ENCODE measurements around the gene TBC1D2B. TPM values are rescaled to one million over a fixed set of nuclear protein-coding genes. Genes with fewer than 3 reads are reported as not detected.

Gene TBC1D2B
- total and polyA plus RNA-seq, 2 of the 4 experiments (the other 2 are of a cell fraction): 17.7 to 28.3 TPM

- Histone ChIP-seq H3K56ac (ENCODE audit: extremely low read depth, insufficient read depth, low read length) (no peak overlapping the region), H2BK5ac (ENCODE audit: low read depth, low read length, poor library complexity, severe bottlenecking) (no peak overlapping the region), H2AK5ac (ENCODE audit: low read depth, low read length) (no peak overlapping the region), H3K27ac (ENCODE audit: insufficient read depth, low read length) (no peak overlapping the region), H2AFZ (replicated peaks; ENCODE audit: low read length, poor library complexity) (no peak overlapping the region), H3K18ac (ENCODE audit: low read depth, low read length) (no peak overlapping the region), H2BK15ac (ENCODE audit: low read depth, low read length) (no peak overlapping the region), H3K27me3 (ENCODE audit: control insufficient read depth, insufficient read depth, low read length) (no peaks in the 10 kb centered on the region), H4K91ac (ENCODE audit: insufficient read depth, low read depth, low read length) (no peak overlapping the region), H3K23ac (ENCODE audit: low read depth, low read length) (no peak overlapping the region), H3K9me1 (ENCODE audit: insufficient read depth, low read length) (peaks cover 9% of the 10 kb centered on the region; the same call in 1 of the 2 replicates), H4K8ac (ENCODE audit: low read depth in 2 of 2, low read length in 2 of 2) (no peak overlapping the region), H3K4me3 (ENCODE audit: insufficient read depth, low read depth, low read length) (no peak overlapping the region), H3K9ac (ENCODE audit: low read depth, low read length) (no peak overlapping the region), H3K36me3 (ENCODE audit: control insufficient read depth, insufficient read depth, low read length) (peaks cover 47% of the 10 kb centered on the region), H4K5ac (ENCODE audit: low read depth, low read length) (no peak overlapping the region), H3K79me1 (ENCODE audit: low read depth in 1 of 2, low read length in 2 of 2) (peaks cover 4 to 41% of the 10 kb centered on the region in 2 experiments; a peak in 3 of 4 replicates), H3K4me1 (ENCODE audit: control insufficient read depth, insufficient read depth, low read length) (peaks cover 7% of the 10 kb centered on the region), H3K4me2 (ENCODE audit: low read depth, low read length) (no peak overlapping the region), H2BK120ac (ENCODE audit: low read depth, low read length) (no peak overlapping the region), H4K20me1 (ENCODE audit: insufficient read depth, low read length) (peaks cover 18% of the 10 kb centered on the region), H3K4ac (ENCODE audit: low read depth, low read length) (no peak overlapping the region), H3K9me3 (ENCODE audit: control insufficient read depth, insufficient read depth, low read length) (no peaks in the 10 kb centered on the region), H2BK20ac (ENCODE audit: low read depth, low read length) (no peak overlapping the region), H2AK9ac (replicated peaks; ENCODE audit: low read depth, low read length, poor library complexity) (no peak overlapping the region), H3K14ac (replicated peaks; ENCODE audit: low read depth, low read length) (no peak overlapping the region)
- in situ Hi-C loops (cut with MboI; ENCODE audit: low sequenced_read_pairs): no loop called here
- CTCF ChIA-PET: no interaction called here
- intact Hi-C loops (cut with micrococcal nuclease): no loop called here
- TF ChIP-seq SMC3 (IDR thresholded peaks at IDR 0.05; ENCODE audit: low read depth, low read length) (no peak), CEBPB (IDR thresholded peaks at IDR 0.05; ENCODE audit: low read depth, low read length) (peak; percentile 89)
- BruUV-seq (replicated peaks): no TSS peak
- DNase-seq (no peak), ATAC-seq (ENCODE audit: low read depth) (no peak)
- dilution Hi-C loops (cut with HindIII; ENCODE audit: low sequenced_read_pairs, unreplicated experiment): no loop called here
- POLR2A ChIA-PET (ENCODE audit: unreplicated experiment): no interaction called here
- WGBS, 2 experiments (ENCODE audit: extremely low coverage in 2 of 2, insufficient read length in 1 of 2): no CpG with 5 or more reads among the region's 8 CpGs
Observed at GRCh38 chr15:78012643-78013077, 64.9 kb downstream of the TBC1D2B start.

Data from IMR-90 (cell line).